HG03575 (cell line): ENCODE measurements around the gene SLC35F3.

ENCODE experiments used
- ATAC-seq: cut with Tn5 transposase; IDR thresholded peaks from one replicate; pipeline ENCODE4 v1.9.1; 2021; ENCODE audit not compliant: unreplicated experiment, insufficient number of reproducible peaks, low FRiP score; ENCODE audit errors: extremely low read depth

SLC35F3 gene

GRCh38 chr1:234004591-234004990 is 100.1 kb downstream of the SLC35F3 start:
- ATAC-seq, result no peak

- ATAC-seq, result no peak
Measured at GRCh38 chr1:234007684-234008083, 103.2 kb downstream of the SLC35F3 start.

GRCh38 chr1:234008591-234008990 is 104.1 kb downstream of the SLC35F3 start:
- ATAC-seq, result no peak

GRCh38 chr1:234009668-234010067 is 105.2 kb downstream of the SLC35F3 start:
- ATAC-seq, result no peak

GRCh38 chr1:234014208-234014607 is 109.7 kb downstream of the SLC35F3 start:
- ATAC-seq, result no peak

GRCh38 chr1:234018816-234019215 is 114.3 kb downstream of the SLC35F3 start:
- no peak for ATAC-seq

GRCh38 chr1:234019387-234019786 is 114.9 kb downstream of the SLC35F3 start:
- no peak for ATAC-seq

GRCh38 chr1:234022302-234022701 is 117.8 kb downstream of the SLC35F3 start:
- no peak for ATAC-seq

GRCh38 chr1:234039603-234040002 is 135.1 kb downstream of the SLC35F3 start:
- ATAC-seq, result no peak

- ATAC-seq, result no peak
Measured at GRCh38 chr1:234040446-234041317, 136.2 kb downstream of the SLC35F3 start.

GRCh38 chr1:234044079-234044478 is 139.6 kb downstream of the SLC35F3 start:
- ATAC-seq, result no peak

GRCh38 chr1:234047123-234047522 is 142.6 kb downstream of the SLC35F3 start:
- ATAC-seq, result no peak

GRCh38 chr1:234062166-234062565 is 157.7 kb downstream of the SLC35F3 start:
- ATAC-seq, result no peak

GRCh38 chr1:234065794-234066447 is 161.4 kb downstream of the SLC35F3 start:
- no peak for ATAC-seq

GRCh38 chr1:234067581-234068337 is 163.3 kb downstream of the SLC35F3 start:
- ATAC-seq, result no peak

GRCh38 chr1:234069760-234070159 is 165.3 kb downstream of the SLC35F3 start:
- no peak for ATAC-seq

GRCh38 chr1:234072793-234073192 is 168.3 kb downstream of the SLC35F3 start:
- no peak for ATAC-seq

GRCh38 chr1:234078143-234078542 is 173.7 kb downstream of the SLC35F3 start:
- no peak for ATAC-seq

- ATAC-seq, result no peak
Measured at GRCh38 chr1:234079896-234080295, 175.4 kb downstream of the SLC35F3 start.

- ATAC-seq, result no peak
Measured at GRCh38 chr1:234083460-234083859, 179.0 kb downstream of the SLC35F3 start.
